MG63 (cell line): ENCODE measurements around the gene TH. TPM values are rescaled to one million over a fixed set of nuclear protein-coding genes. Genes with fewer than 3 reads are reported as not detected.

Experiments used
- DNase-seq: peaks from one replicate; pipeline ENCODE4 v3.0.0-alpha.2; 2020
- H3K27me3 ChIP-seq: fragments of 250-450 bp; sonication (Bioruptor Pico); 2 replicates; pipeline ENCODE4 v1.5.1; 2020; ENCODE audit warnings: mild to moderate bottlenecking, moderate library complexity
- H3K36me3 ChIP-seq: fragments of 250-450 bp; sonication (Bioruptor Pico); 2 replicates; pipeline ENCODE4 v1.5.1; 2020; ENCODE audit warnings: mild to moderate bottlenecking, moderate library complexity
- H3K4me3 ChIP-seq: fragments of 250-450 bp; sonication (Bioruptor Pico); 2 replicates; pipeline ENCODE4 v1.5.1; 2020; ENCODE audit warnings: mild to moderate bottlenecking, moderate library complexity
- H3K9me3 ChIP-seq: fragments of 250-450 bp; sonication (Bioruptor Pico); 2 replicates; pipeline ENCODE4 v1.5.1; 2020; ENCODE audit warnings: mild to moderate bottlenecking, moderate library complexity
- total RNA-seq: library from RNA; depleted of rRNA; stranded (reverse); fragments of >200 nt; shearing (Covaris generic); gene quantifications from 2 replicates; pipeline ENCODE4 v1.2.3, GENCODE V29; 2014; ENCODE audit warnings: low replicate concordance; rRNA removed

TH gene
- total RNA-seq = not detected in 2 replicates

DNA sequence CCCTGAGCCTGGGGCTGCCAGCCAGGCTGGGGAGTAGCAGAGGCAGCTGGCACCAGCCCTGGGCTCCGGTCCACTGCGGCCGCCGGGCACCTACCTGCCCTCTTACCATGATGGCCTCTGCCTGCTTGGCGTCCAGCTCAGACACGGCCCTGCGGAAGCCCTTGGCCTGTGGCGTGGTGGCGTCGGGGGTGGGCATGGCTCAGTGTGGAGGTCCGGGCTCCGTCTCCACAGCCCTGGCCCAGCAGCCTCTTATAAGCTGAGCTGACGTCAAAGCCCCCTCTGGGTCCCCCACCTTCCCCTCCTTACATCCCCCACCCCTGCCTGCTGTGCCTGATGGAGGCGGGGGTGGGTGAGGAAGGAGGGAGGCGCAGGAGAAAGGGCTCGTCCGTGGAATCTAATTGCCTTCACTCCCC is at the start of gene TH:
TH (minus strand) TSS at position 225 of the 413 bp plus-strand sequence; CDS start at position 196, 29 bp downstream.
- no peak for DNase-seq
- no peaks in the 10 kb centered on the region for H3K36me3 ChIP-seq
- no peaks in the 10 kb centered on the region for H3K9me3 ChIP-seq
- no peaks in the 10 kb centered on the region for H3K27me3 ChIP-seq
- H3K4me3 ChIP-seq = no peak within 1 kb of the TSS

DNA sequence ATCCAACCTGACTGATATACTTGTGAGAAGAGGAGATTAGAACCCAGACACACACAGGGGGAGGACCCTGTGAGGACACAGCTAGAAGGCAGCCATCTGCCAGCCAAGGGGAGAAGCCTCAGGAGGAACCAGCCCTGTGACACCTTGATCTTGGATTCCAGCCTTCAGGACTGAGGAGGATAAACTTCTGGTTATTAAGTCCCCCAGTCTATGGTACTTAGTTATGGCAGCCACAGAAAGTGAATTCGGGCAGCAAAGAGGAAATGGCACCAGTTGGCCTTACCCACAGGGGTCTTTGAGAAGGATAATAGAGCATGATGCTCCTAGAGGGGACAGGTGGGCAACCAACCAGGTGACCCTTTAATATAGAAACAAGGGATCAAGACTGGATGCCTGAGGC is 49.4 kb upstream of the TH start:
- DNase-seq = no peak
- Histone ChIP-seq H3K36me3 (no peaks in the 10 kb centered on the region), H3K4me3 (no peak overlapping the region), H3K27me3 (peaks cover 16% of the 10 kb centered on the region), H3K9me3 (peaks cover 9% of the 10 kb centered on the region; the same call in 1 of the 2 replicates)

DNA sequence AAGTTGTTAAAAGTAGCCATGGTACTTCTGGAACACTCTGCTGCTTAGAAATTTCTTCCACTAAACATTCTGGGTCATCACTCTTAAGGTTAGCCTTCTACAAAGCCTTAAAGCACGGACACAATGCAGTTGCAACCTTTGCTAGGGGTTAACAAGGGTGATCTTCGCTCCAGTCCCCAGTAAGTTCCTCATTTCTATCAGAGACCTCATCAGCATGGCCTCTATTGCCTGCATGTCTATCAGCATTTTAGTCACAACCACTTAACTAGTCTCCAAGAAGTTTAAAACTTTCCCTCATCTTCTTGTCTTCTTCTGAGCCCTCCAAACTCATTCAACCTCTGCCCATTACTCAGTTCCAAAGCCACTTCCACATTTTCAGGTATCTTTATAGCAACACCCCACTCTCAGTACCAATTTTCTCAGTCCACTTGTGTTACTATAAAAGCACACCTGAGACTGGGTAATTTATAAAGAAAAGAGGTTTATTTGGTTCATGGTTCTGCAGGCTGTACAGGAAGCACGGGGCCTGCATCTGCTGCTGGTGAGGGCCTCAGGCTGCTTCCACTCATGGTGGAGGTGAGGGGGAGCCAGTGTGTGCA is 48.7 kb upstream of the TH start:
- Histone ChIP-seq H3K4me3 (no peak overlapping the region), H3K27me3 (peaks cover 16% of the 10 kb centered on the region), H3K36me3 (no peaks in the 10 kb centered on the region), H3K9me3 (peaks cover 9% of the 10 kb centered on the region; the same call in 1 of the 2 replicates)
- DNase-seq = no peak

DNA sequence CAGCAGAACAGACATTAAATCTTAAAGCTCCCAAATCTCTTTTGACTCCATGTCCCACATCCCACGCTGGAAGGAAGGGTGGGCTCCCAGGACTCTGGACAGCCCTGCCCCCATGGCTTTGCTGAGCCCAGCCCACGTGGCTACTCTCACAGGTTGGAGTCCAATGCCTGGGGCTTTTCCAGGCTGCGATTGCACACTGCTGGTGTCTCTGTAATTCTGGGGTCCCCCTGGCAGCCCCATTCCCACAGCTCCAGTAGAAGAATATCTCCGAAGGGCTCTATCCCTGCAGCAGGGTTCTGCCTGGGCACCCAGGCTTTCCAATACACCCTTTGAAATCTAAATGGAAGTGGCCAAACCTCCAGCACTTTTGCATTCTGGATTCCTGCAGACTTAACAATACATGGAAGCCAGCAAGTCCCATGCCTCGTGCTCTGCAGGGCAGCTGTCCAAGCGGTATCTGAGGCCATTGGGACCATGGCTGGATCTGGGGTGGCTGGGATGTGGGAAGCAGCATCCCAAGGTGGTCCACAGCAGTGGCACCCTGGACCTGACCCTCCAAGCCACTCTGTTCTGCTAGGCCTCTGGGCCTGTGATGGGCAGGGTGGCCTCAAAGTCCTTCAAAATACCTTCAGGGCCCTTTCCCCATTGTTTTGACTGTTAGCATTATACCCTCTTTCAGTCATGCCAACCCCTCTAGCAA is 47.9 kb upstream of the TH start:
- peaks cover 9% of the 10 kb centered on the region; the same call in 1 of the 2 replicates for H3K9me3 ChIP-seq
- H3K4me3 ChIP-seq = no peak overlapping the region
- no peak for DNase-seq
- no peaks in the 10 kb centered on the region for H3K36me3 ChIP-seq
- peaks cover 16% of the 10 kb centered on the region for H3K27me3 ChIP-seq

DNA sequence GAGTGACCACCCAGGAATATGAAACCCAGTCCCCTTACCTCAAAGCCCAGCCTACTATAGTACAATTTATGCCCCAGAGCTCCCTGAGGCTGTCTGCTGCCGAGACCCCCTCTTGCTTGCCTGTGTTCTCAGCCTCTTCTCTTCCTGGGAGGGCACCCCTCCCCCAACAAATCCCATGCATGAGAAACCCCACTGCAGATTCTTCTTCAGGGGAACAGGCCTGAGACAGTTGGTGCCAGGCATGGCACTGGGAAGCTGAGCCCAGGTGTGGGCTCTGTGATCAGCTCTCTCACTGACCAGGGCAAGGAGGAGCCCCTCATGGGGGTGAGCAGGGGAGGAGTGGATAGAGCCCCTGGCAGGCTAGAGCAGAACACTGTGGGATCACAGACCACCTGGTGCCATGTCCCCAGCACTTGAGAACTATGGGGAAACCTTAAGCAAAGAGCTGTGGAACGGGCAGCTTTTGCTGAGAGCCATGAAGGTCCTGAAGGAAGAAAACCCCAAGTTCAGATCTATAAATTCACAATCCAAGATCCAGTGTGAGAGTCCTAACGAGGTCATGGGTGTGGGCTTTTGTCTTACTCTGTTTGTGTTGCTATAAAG is 46.5 kb upstream of the TH start:
- Histone ChIP-seq H3K27me3 (peaks cover 7% of the 10 kb centered on the region), H3K36me3 (no peaks in the 10 kb centered on the region)

DNA sequence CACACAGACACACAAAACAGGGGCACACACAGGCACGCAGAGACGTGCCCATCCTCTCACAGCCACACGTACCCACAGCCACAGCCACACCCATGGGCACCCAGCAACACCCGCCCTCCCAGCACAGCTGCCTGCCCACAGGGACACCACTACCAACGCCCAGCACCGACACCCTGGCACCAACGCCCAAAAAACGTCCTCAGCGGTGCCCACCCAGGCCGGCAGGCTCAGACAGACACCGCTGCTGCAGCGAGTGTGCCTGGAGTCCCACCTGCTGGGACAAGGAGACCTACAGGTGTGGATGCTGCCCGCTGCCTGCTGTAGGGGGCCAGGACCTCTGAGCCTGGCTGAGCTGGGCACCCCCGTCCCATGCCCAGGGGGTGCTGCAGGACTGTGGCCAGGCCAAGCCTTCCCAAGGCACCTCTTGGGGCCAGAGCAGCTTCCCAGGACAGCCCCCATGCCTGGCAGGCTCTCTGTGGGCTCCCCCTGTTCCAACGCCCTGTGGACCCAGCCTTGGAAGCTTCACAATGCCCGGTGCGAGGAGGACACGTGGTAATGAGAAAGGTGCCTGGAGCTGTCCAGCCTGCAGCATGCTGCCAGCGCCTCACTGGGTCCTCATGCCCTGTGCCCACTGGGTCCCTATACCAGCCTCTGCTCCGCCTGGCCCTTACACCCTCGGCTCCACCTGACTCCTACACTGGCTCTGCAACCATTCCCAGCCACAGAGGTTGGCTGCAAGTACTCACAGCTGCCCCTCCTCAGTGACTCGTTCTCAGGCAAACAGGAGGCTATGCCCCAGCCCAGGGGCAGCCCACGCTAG is 45.8 kb upstream of the TH start:
- Histone ChIP-seq H3K36me3 (no peaks in the 10 kb centered on the region), H3K4me3 (no peak overlapping the region), H3K27me3 (peaks cover under 1% of the 10 kb centered on the region; the same call in 1 of the 2 replicates), H3K9me3 (no peaks in the 10 kb centered on the region)
- DNase-seq = no peak

More for the DNA sequence above, 46.5 kb upstream of the TH start:
- no peak for DNase-seq
- no peaks in the 10 kb centered on the region for H3K9me3 ChIP-seq
- H3K4me3 ChIP-seq = no peak overlapping the region

DNA sequence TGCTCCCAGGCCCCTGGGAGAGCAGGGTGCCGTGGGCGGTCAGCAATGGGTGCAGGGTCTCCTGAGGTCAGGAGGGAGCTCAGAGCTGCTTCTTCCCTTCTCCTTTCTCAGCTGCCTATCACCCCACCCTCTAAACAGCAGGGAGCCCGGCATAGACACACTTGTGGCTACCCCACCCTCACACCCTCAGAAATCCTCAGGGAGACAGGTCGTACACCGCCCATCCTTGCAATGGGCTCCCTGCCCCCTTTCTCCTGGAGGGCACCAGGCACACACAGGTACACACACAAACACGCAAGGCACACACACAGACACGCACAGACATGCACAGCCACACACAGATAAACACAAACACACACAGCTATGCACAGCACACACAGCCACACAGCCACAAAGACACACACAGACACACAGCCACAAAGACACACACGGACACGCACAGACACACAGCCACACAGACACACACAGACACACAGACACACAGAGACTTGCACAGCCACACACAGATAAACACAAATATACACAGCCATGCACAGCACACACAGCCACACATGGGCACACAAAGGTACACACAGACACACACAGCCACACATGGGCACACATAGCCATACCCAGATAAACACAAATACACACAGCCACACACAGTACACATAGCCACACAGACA is 44.9 kb upstream of the TH start:
- Histone ChIP-seq H3K9me3 (no peaks in the 10 kb centered on the region), H3K27me3 (no peaks in the 10 kb centered on the region)

DNA sequence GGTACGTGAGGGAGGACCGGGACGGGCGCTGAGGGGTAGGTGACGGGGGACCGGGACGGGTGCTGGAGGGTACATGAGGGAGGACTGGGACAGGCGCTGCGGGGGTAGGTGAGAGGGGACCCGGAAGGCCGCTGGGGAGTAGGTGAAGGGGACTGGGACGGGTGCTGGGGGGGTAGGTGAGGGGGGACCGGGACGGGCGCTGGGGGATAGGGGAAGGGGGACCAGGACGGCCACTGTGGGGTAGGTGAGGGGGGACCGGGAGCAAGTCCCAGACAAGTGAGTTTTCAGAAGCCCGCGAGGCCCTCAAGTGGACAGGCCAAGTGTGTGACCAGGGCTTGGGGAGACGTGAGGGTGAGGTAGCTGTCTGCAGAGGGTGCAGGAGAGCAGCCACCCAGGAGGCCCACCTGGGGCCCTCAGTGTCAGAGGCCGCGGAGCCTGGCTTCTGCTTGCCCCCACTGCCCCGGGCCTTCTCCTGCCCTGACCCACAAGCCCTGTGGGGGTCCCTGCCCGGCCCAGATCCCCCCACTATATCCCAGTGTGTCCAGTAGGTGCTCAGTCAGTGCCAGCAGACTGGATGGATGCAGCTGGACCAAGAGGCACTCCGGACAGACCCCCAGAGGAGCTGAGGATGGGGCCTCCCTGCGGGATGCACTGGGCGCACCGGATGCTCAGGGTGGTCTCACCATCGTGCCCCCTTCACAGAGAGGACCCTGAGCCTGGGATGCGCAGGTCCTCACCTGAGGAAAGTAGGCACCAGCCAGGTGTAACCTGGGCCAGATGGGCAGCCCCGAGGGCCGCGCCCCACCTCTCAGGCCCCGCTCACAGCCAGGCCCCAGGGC is 44.2 kb upstream of the TH start:
- DNase-seq = no peak
- no peaks in the 10 kb centered on the region for H3K36me3 ChIP-seq
- H3K4me3 ChIP-seq = no peak overlapping the region
- no peaks in the 10 kb centered on the region for H3K27me3 ChIP-seq
- no peaks in the 10 kb centered on the region for H3K9me3 ChIP-seq

More for the DNA sequence above, 44.9 kb upstream of the TH start:
- DNase-seq = no peak
- no peaks in the 10 kb centered on the region for H3K36me3 ChIP-seq
- no peak overlapping the region for H3K4me3 ChIP-seq

DNA sequence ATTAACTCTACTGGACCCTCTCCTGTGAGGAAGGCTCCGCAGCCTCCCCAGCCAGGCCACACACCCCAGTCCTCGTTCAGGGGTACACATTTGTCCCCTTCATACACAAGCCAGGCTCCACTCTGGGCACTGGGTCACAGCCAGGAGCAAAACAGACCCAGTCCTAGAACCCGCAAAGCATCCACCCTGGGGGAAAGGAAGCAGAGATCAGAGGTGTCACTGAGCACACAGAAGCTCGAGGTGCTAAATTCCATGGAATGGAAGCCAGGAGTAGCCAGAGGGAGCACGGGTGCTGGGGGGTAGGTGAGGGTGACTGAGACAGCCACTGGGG is 43.6 kb upstream of the TH start:
- H3K27me3 ChIP-seq = no peaks in the 10 kb centered on the region
- H3K9me3 ChIP-seq = no peaks in the 10 kb centered on the region
- no peak for DNase-seq
- H3K4me3 ChIP-seq = no peak overlapping the region
- H3K36me3 ChIP-seq = no peaks in the 10 kb centered on the region

DNA sequence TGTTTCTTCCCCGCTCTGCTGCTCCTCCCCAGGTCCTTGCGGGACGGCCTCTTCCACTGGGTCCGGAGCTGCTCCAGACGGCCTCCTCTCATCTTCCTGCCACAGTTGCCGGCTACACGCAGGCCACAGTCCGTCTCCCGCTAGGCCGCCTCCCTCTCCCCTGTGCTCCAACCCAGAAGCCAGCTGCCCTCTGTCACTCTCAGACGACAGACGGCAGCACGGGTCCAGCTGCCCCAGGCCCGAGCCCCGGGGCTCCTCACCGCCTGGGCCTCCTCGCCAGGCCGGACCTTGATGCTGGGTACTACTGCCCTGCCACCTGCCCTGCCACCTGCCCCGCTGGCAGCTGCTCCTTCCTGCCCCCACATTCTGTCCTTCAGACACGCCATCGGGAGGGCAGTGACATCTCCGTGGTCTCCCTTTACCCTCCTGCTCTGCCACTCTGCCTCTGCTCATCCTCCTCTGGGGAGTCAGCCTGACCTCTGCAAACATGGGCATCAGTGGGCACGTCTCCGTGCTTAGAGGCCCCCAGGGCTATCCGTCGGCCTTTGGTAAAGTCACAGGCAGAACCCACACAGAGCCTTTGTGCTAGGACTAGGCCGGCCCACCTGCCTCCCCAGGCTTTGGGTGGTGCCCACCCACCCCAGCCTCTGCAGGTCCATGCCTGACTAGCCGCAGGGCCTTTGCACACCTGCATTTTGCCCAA is 43.1 kb upstream of the TH start:
- Histone ChIP-seq H3K27me3 (no peaks in the 10 kb centered on the region), H3K9me3 (no peaks in the 10 kb centered on the region), H3K36me3 (no peaks in the 10 kb centered on the region), H3K4me3 (no peak overlapping the region)
- DNase-seq = no peak

DNA sequence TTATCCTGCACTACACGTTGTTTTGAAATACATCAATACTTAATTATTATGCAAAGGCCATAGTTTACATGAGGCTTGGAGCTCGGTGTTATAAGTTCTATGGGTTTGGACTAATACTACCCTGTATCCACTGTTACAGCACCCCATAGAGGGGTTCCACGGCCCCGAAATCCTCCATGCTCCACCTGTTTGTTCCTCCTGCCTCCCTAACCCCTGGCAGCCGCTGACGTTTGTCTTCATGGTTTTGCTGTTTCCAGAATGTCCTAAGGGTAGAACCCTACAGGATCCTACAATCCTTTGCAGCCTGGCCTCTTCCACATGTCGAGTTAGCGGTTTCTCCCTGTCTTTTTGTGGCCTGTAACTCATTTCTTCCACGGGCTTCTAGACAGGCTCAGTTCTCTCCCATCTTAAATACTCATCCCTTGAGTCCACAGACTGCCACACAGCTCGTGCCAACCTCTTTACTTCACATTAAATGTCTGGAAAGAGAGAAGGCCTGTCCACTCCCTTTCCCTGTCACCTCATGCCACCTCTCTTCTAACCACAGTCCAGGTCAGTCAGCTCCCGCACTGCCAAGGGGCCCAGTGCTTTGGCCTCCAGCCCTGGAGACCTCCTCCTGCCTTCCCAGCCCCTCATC is 42.4 kb upstream of the TH start:
- H3K9me3 ChIP-seq = no peaks in the 10 kb centered on the region
- H3K36me3 ChIP-seq = no peaks in the 10 kb centered on the region
- no peaks in the 10 kb centered on the region for H3K27me3 ChIP-seq
- DNase-seq = no peak
- H3K4me3 ChIP-seq = no peak overlapping the region

DNA sequence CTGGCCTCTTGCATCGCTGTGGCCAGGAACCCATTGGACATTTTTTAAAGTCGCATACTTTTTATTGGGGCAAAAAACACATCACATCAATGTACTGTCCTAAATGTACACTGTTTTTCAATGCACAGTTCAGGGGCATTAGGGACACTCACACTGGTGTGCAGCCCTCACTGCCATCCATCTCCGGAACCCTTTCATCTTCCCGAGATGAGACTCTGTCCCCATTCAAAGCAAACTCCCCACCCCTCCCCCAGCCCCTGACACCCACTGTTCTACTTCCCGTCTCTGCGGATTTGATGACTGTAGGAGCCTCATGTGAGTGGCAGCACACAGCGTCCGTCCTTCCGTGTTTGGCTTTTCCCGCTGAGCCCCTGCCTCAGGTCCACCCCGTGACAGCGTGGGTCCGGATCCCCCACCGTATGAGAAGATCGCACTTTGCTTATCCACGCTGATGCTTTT is 41.8 kb upstream of the TH start:
- no peak for DNase-seq
- Histone ChIP-seq H3K27me3 (no peaks in the 10 kb centered on the region), H3K36me3 (no peaks in the 10 kb centered on the region), H3K9me3 (no peaks in the 10 kb centered on the region), H3K4me3 (no peak overlapping the region)

DNA sequence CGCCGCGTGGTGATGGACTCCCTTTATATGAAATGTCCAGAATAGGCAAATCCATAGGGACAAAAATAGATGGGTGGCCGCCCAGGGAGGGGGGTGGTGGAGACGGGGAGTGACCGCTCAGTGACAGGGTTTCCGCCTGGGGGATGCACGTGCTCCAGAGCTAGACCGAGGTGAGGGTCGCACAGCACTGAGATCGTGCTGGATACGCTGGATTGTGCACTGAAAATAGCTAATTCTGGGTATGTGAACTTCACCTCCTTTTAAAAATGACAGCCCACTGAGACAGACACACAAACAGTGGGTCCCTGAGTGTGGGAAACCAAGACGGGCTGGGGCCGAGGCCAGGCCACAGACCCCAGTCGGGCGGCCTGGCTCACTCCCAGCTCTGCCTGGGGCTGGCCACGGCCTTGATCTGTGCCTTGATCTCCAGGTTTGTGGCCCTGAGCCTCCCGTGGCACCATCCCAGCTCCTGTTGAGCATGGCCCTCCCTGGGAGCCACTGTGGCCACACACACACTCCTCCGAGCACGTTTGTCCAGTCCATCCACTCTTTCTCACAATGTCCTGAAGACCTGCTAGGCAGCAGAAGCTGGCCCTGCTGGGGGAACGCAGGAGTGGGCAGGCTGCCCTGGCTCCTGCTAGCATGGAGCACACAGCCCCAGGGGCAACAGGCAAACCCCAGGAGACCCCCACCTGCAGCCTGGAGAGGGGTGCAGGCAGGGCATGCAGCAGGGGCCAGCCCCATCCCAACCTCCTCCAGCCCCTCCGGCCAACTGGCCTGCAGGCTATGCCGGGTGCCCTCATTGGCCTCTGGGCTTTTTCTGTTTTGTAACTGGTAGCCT is 41.0 kb upstream of the TH start:
- H3K27me3 ChIP-seq = no peaks in the 10 kb centered on the region
- DNase-seq = no peak
- no peak overlapping the region for H3K4me3 ChIP-seq
- no peaks in the 10 kb centered on the region for H3K36me3 ChIP-seq
- H3K9me3 ChIP-seq = no peaks in the 10 kb centered on the region
